H1 (cell line): ENCODE measurements around the gene PDIA3. TPM values are rescaled to one million over a fixed set of nuclear protein-coding genes. Genes with fewer than 3 reads are reported as not detected.

Experiments used
- CTCF ChIA-PET: fragments of 300-600 bp; sonication (Branson Sonifier 250); formaldehyde crosslinking; loops from one replicate; lab custom pipeline; 2021; ENCODE audit not compliant: partially characterized antibody; lab: Charles Lee
- POLR2A ChIA-PET: fragments of 300-600 bp; sonication (Branson Sonifier 250); formaldehyde crosslinking; loops from one replicate; lab custom pipeline; 2021; ENCODE audit warnings: inconsistent platforms; ENCODE audit not compliant: partially characterized antibody; lab: Charles Lee
- DNase-seq, 2 experiments: peaks; one replicate each; pipeline versions ENCODE4 v3.0.0 to v3.0.0-alpha.2; 2010 to 2022; ENCODE audit warnings: low spot score in 2 of 2, low read depth in 1 of 2, mixed read lengths in 1 of 2
- FAIRE-seq: peaks from 2 replicates; lab custom pipeline; 2011; peaks lifted over from hg19 to GRCh38; lab: Jason Lieb, UNC
- H2AFZ ChIP-seq: 2 replicates; pipeline ENCODE4 v1.8.1; 2012; ENCODE audit warnings: low read length, inconsistent platforms
- H2AK5ac ChIP-seq: 2 replicates; pipeline ENCODE4 v1.6.1; 2013; ENCODE audit warnings: low read depth, low read length
- H2BK120ac ChIP-seq: replicated peaks from 2 replicates; pipeline ENCODE3; 2013; ENCODE audit warnings: low read depth, low read length, inconsistent platforms
- H2BK12ac ChIP-seq: 2 replicates; pipeline ENCODE4 v1.6.1; 2013; ENCODE audit warnings: low read depth, low read length
- H2BK15ac ChIP-seq: 2 replicates; pipeline ENCODE4 v1.6.1; 2013; ENCODE audit warnings: low read length
- H2BK20ac ChIP-seq: 2 replicates; pipeline ENCODE4 v1.6.1; 2013; ENCODE audit warnings: low read length
- H2BK5ac ChIP-seq: 2 replicates; pipeline ENCODE4 v1.6.1; 2013; ENCODE audit warnings: low read depth, low read length
- H3K14ac ChIP-seq: 2 replicates; pipeline ENCODE4 v1.6.1; 2013; ENCODE audit warnings: inconsistent platforms; ENCODE audit not compliant: insufficient read length
- H3K18ac ChIP-seq: 2 replicates; pipeline ENCODE4 v1.6.1; 2013; ENCODE audit warnings: low read length; ENCODE audit errors: extremely low read depth
- H3K23ac ChIP-seq: 2 replicates; pipeline ENCODE4 v1.6.1; 2013; ENCODE audit warnings: inconsistent platforms; ENCODE audit not compliant: insufficient read length
- H3K23me2 ChIP-seq: 2 replicates; pipeline ENCODE4 v1.6.1; 2013; ENCODE audit warnings: low read depth, low read length
- H3K27ac ChIP-seq: 2 replicates; pipeline ENCODE4 v1.6.1; 2011; ENCODE audit warnings: low read depth, low read length, inconsistent platforms
- H3K27me3 ChIP-seq, 4 experiments: replicated peaks in 1 of 4; 1 replicate in 1 of 4; 2 replicates in 3 of 4; pipeline versions ENCODE4 v1.6.1 to v1.8.1; 2011 to 2013; ENCODE audit warnings: low read length in 3 of 4, mild to moderate bottlenecking in 3 of 4, inconsistent platforms in 2 of 4, mixed read lengths in 2 of 4, moderate library complexity in 1 of 4; ENCODE audit not compliant: control insufficient read depth in 3 of 4, insufficient read depth in 3 of 4; ENCODE audit errors: extremely low read depth in 1 of 4
- H3K36me3 ChIP-seq, 4 experiments: 2 replicates each; pipeline versions ENCODE4 v1.6.1 to v1.8.1; 2011 to 2013; ENCODE audit warnings: mild to moderate bottlenecking in 4 of 4, low read length in 3 of 4, moderate library complexity in 2 of 4, control low read depth in 1 of 4, inconsistent platforms in 1 of 4; ENCODE audit not compliant: insufficient read depth in 4 of 4, control insufficient read depth in 2 of 4
- H3K4ac ChIP-seq: replicated peaks from 2 replicates; pipeline ENCODE3; 2013; ENCODE audit warnings: low read length, low read depth, mixed read lengths, inconsistent platforms; ENCODE audit not compliant: insufficient read length
- H3K4me1 ChIP-seq, 4 experiments: replicated peaks in 1 of 4; 1 replicate in 1 of 4; 2 replicates in 3 of 4; pipeline versions ENCODE4 v1.6.1 to v1.8.1; 2011 to 2013; ENCODE audit warnings: low read length in 3 of 4, inconsistent platforms in 2 of 4, mixed read lengths in 1 of 4; ENCODE audit not compliant: insufficient read depth in 4 of 4, control insufficient read depth in 3 of 4
- H3K4me2 ChIP-seq, 2 experiments: 2 replicates each; pipeline versions ENCODE4 v1.6.1 to v1.8.1; 2011 to 2013; ENCODE audit warnings: low read depth in 2 of 2, low read length in 2 of 2, control low read depth in 1 of 2, inconsistent platforms in 1 of 2, mild to moderate bottlenecking in 1 of 2; ENCODE audit not compliant: insufficient read depth in 1 of 2
- H3K4me3 ChIP-seq, 4 experiments: fragments of 200-600, 300-600 bp in 1 of 4; sonication (generic), shearing (Covaris generic), sonication (Bioruptor Twin) in 1 of 4; 2 replicates each; pipeline versions ENCODE4 v1.5.1 to v1.8.1; 2011 to 2016; ENCODE audit warnings: low read length in 4 of 4, low read depth in 3 of 4, control low read depth in 2 of 4, inconsistent platforms in 2 of 4, mild to moderate bottlenecking in 2 of 4, mixed read lengths in 1 of 4, moderate library complexity in 1 of 4; ENCODE audit not compliant: insufficient read depth in 2 of 4; ENCODE audit errors: extremely low read depth in 1 of 4
- H3K56ac ChIP-seq: replicated peaks from 2 replicates; pipeline ENCODE3; 2013; ENCODE audit warnings: low read depth, mild to moderate bottlenecking, mixed read lengths, low read length, inconsistent platforms; ENCODE audit not compliant: insufficient read length
- H3K79me1 ChIP-seq: 2 replicates; pipeline ENCODE4 v1.6.1; 2013; ENCODE audit warnings: low read depth, low read length, control low read depth
- H3K79me2 ChIP-seq, 2 experiments: 2 replicates each; pipeline versions ENCODE4 v1.6.1 to v1.8.1; 2012 to 2013; ENCODE audit warnings: low read length in 2 of 2, mild to moderate bottlenecking in 2 of 2, inconsistent platforms in 1 of 2; ENCODE audit not compliant: insufficient read depth in 2 of 2, control insufficient read depth in 1 of 2
- H3K9ac ChIP-seq, 4 experiments: replicated peaks in 1 of 4; 1 replicate in 1 of 4; 2 replicates in 3 of 4; pipeline versions ENCODE4 v1.6.1 to v1.8.1; 2011 to 2013; ENCODE audit warnings: low read depth in 3 of 4, low read length in 3 of 4, control low read depth in 2 of 4, mild to moderate bottlenecking in 2 of 4, moderate library complexity in 2 of 4, inconsistent platforms in 1 of 4; ENCODE audit errors: extremely low read depth in 1 of 4
- H3K9me3 ChIP-seq, 2 experiments: 2 replicates each; pipeline versions ENCODE4 v1.6.1 to v1.8.1; 2012 to 2013; ENCODE audit warnings: mild to moderate bottlenecking in 2 of 2, moderate library complexity in 2 of 2, control low read depth in 1 of 2, inconsistent platforms in 1 of 2, low read depth in 1 of 2, low read length in 1 of 2, mixed read lengths in 1 of 2; ENCODE audit not compliant: insufficient read depth in 2 of 2
- H4K20me1 ChIP-seq, 2 experiments: replicated peaks in 1 of 2; 2 replicates each; pipeline versions ENCODE3 to v1.8.1; 2011 to 2013; ENCODE audit warnings: inconsistent platforms in 2 of 2, low read length in 2 of 2, mild to moderate bottlenecking in 1 of 2; ENCODE audit not compliant: insufficient read depth in 2 of 2, control insufficient read depth in 1 of 2
- H4K5ac ChIP-seq: 2 replicates; pipeline ENCODE4 v1.6.1; 2013; ENCODE audit warnings: low read length, low read depth, mixed read lengths, inconsistent platforms; ENCODE audit not compliant: insufficient read length
- H4K8ac ChIP-seq: 2 replicates; pipeline ENCODE4 v1.8.0; 2013; ENCODE audit warnings: mild to moderate bottlenecking, moderate library complexity, low read length, inconsistent platforms; ENCODE audit not compliant: insufficient read depth; ENCODE audit errors: extremely low read depth
- H4K91ac ChIP-seq: replicated peaks from 2 replicates; pipeline ENCODE3; 2013; ENCODE audit warnings: low read length, mixed read lengths, inconsistent platforms; ENCODE audit not compliant: insufficient read length
- ASH2L ChIP-seq: fragments of 200-600, 300-600 bp; sonication (generic); IDR thresholded peaks from one replicate; pipeline ENCODE4 v1.7.1; 2017; ENCODE audit warnings: low read length
- CHD2 ChIP-seq: IDR thresholded peaks from 2 replicates; pipeline ENCODE4 v1.6.1; 2012; ENCODE audit warnings: low read length, improper control_type of control experiment
- JUND ChIP-seq: IDR thresholded peaks from 2 replicates; pipeline ENCODE4 v1.6.1; 2011; ENCODE audit warnings: mild to moderate bottlenecking, improper control_type of control experiment, low read length
- KDM1A ChIP-seq: fragments of 200-600, 300-600 bp; sonication (generic); IDR thresholded peaks from 2 replicates; pipeline ENCODE4 v1.7.1; 2016; ENCODE audit warnings: mild to moderate bottlenecking, low read length, borderline replicate concordance
- SP1 ChIP-seq: IDR thresholded peaks from 2 replicates; pipeline ENCODE4 v1.6.1; 2011; ENCODE audit warnings: low read depth, low read length
- TEAD4 ChIP-seq: IDR thresholded peaks from 2 replicates; pipeline ENCODE4 v1.6.1; 2012; ENCODE audit warnings: low read depth, low read length, inconsistent platforms, mixed read lengths
- YY1 ChIP-seq: IDR thresholded peaks from 2 replicates; pipeline ENCODE4 v1.6.1; 2011; ENCODE audit warnings: low read depth, mild to moderate bottlenecking, low read length
- polyA plus RNA-seq, 7 experiments: library from polyadenylated mRNA; depleted of rRNA in 3 of 7; stranded (reverse) in 5 of 7; unstranded in 2 of 7; fragments of >200 nt in 5 of 7; fragments of 200-250 nt in 2 of 7; gene quantifications; 1 replicate in 5 of 7; 2 replicates in 1 of 7; 4 replicates in 1 of 7; pipeline versions ENCODE4 v1.2.1 to v1.2.3, GENCODE V29; 2011 to 2013; ENCODE audit warnings: missing spikeins in 2 of 7, mixed read lengths in 2 of 7
- total RNA-seq: library from RNA; stranded (reverse); fragmentation: NEBNext Ultra II Directional; extraction: Animal tissue kit (Norgen Biotek cat#: 25700); gene quantifications from 2 replicates; pipeline ENCODE4 v1.2.1, GENCODE V29; 2021

Gene PDIA3
- total and polyA plus RNA-seq, 2 of the 8 experiments (the other 6 are each of a cell fraction or from before 2014, with no cell fraction given): 90.4 to 655 TPM

GRCh38 chr15:43795997-43796396, 49.8 kb downstream of the PDIA3 start:
- TF ChIP-seq ASH2L: peak; percentile 47
- no peak for TF ChIP-seq JUND
- TF ChIP-seq YY1: no peak
- peak; percentile 51 for TF ChIP-seq TEAD4
- 0 out of 2 replicates have a peak, but pooled peaks have one; percentile 20 for TF ChIP-seq CHD2
- TF ChIP-seq KDM1A: no peak
- TF ChIP-seq SP1: peak; percentile 66; the same call in 1 of the 2 replicates
- H2BK12ac ChIP-seq: no peak overlapping the region
- H2AFZ ChIP-seq: no peak overlapping the region
- peaks cover 19% of the 10 kb centered on the region for H3K79me1 ChIP-seq
- H3K18ac ChIP-seq: no peak overlapping the region
- H3K9ac ChIP-seq: no peak overlapping the region
- no peak for FAIRE-seq
- no peaks in the 10 kb centered on the region for H3K9me3 ChIP-seq
- peaks cover 4 to 17% of the 10 kb centered on the region in 2 experiments for H4K20me1 ChIP-seq
- no peak overlapping the region for H4K8ac ChIP-seq
- CTCF ChIA-PET: interaction anchor here (1.2 to 2.8 kb wide), 3 partner anchors 19 to 43 kb away, joined by 4 to 9 read pairs (median 4); partner anchors contain the start of gene ELL3
- H2BK15ac ChIP-seq: no peak overlapping the region
- peak overlapping the region in 1 of 2 experiments; percentile 33; a peak in 3 of 4 replicates for H3K4me2 ChIP-seq
- H2BK5ac ChIP-seq: no peak overlapping the region
- DNase-seq: peak in 1 of 2 experiments; percentile 29
- H3K4me3 ChIP-seq: peak overlapping the region in 1 of 4 experiments; percentile 16; a peak in 1 of 8 replicates
- peaks cover 4% of the 10 kb centered on the region for H3K23me2 ChIP-seq
- POLR2A ChIA-PET: interaction anchor here (0.9 to 8.9 kb wide), 10 partner anchors 8 to 50 kb away, joined by 3 to 71 read pairs (median 8); partner anchors contain the start of genes ELL3, MFAP1 and PDIA3
- H2BK20ac ChIP-seq: no peak overlapping the region
- no peaks in the 10 kb centered on the region for H3K27me3 ChIP-seq
- no peak overlapping the region for H4K91ac ChIP-seq
- H3K4ac ChIP-seq: no peak overlapping the region
- H3K4me1 ChIP-seq: peaks cover 21 to 34% (median 28%) of the 10 kb centered on the region in 4 experiments
- H3K56ac ChIP-seq: no peak overlapping the region
- H2BK120ac ChIP-seq: no peak overlapping the region
- H3K27ac ChIP-seq: 0 out of 2 replicates have a peak overlapping the region, but pooled peaks have one; percentile 54
- H3K79me2 ChIP-seq: peaks cover 0 to 28% of the 10 kb centered on the region in 2 experiments; a peak in 2 of 4 replicates
- H3K36me3 ChIP-seq: peaks cover 14 to 53% (median 22%) of the 10 kb centered on the region in 4 experiments
- H3K23ac ChIP-seq: no peak overlapping the region
- H3K14ac ChIP-seq: no peak overlapping the region
- peak overlapping the region; percentile 24 for H4K5ac ChIP-seq
- no peak overlapping the region for H2AK5ac ChIP-seq
